Measurements from ENCODE around the gene PSMF1.

GRCh38 chr20:1154226-1154625 lies 35.8 kb downstream of the PSMF1 start:
- no peak for TF ChIP-seq POLR2AphosphoS5 (IDR thresholded peaks at IDR 0.05; ENCODE audit: insufficient read depth, low read depth, low read length)
- no peak for TF ChIP-seq JUN (IDR thresholded peaks at IDR 0.05; ENCODE audit: borderline replicate concordance, insufficient read depth, insufficient read length, low read depth)
- no peak for TF ChIP-seq CTCF (IDR thresholded peaks at IDR 0.05; ENCODE audit: extremely low read depth in 1 of 2, insufficient read depth in 1 of 2, low read depth in 1 of 2, low read length in 2 of 2)
- no peak for TF ChIP-seq POLR2A (IDR thresholded peaks at IDR 0.05; ENCODE audit: low read depth, low read length)
- no peak for TF ChIP-seq FOS (IDR thresholded peaks at IDR 0.05; ENCODE audit: borderline replicate concordance, insufficient read depth, low read length)
- no peak for TF ChIP-seq EZH2 (IDR thresholded peaks at IDR 0.05; ENCODE audit: borderline replicate concordance, low read depth, low read length, severe bottlenecking)

Data from endothelial cell of umbilical vein (primary cell).